H1 (cell line): ENCODE data around the gene PLIN4. TPM values are rescaled to one million over a fixed set of nuclear protein-coding genes. Genes with fewer than 3 reads are reported as not detected.

ENCODE experiments used
- RAD21 ChIP-seq, 2 experiments: IDR thresholded peaks in 1 of 2; conservative IDR thresholded peaks in 1 of 2; 2 replicates each; pipeline ENCODE4 v1.6.1; 2011; ENCODE audit warnings: low read depth in 2 of 2, low read length in 2 of 2, improper control_type of control experiment in 1 of 2, inconsistent platforms in 1 of 2, mild to moderate bottlenecking in 1 of 2, moderate library complexity in 1 of 2
- polyA plus RNA-seq, 7 experiments: library from polyadenylated mRNA; depleted of rRNA in 3 of 7; stranded (reverse) in 5 of 7; unstranded in 2 of 7; fragments of >200 nt in 5 of 7; fragments of 200-250 nt in 2 of 7; gene quantifications; 1 replicate in 5 of 7; 2 replicates in 1 of 7; 4 replicates in 1 of 7; pipeline versions ENCODE4 v1.2.1 to v1.2.3, GENCODE V29; 2011 to 2013; ENCODE audit warnings: missing spikeins in 2 of 7, mixed read lengths in 2 of 7
- total RNA-seq: library from RNA; stranded (reverse); fragmentation: NEBNext Ultra II Directional; extraction: Animal tissue kit (Norgen Biotek cat#: 25700); gene quantifications from 2 replicates; pipeline ENCODE4 v1.2.1, GENCODE V29; 2021

Gene PLIN4
- total and polyA plus RNA-seq, 2 of the 8 experiments (the other 6 are each of a cell fraction or from before 2014, with no cell fraction given): 0.35 to 0.45 TPM

GRCh38 chr19:4497770-4498389, 20.4 kb downstream of the PLIN4 start (continued):
- TF ChIP-seq RAD21 (IDR thresholded peaks at IDR 0.05 in 1 of 2, conservative IDR thresholded peaks at IDR 0.05 in 1 of 2; ENCODE audit: low read depth in 2 of 2, low read length in 2 of 2): no peak
